ENCODE measurements around the gene HIVEP3. TPM values are rescaled to one million over a fixed set of nuclear protein-coding genes. Genes with fewer than 3 reads are reported as not detected.

HIVEP3 gene
- total RNA-seq, 3 donors from 2014 or later: 4.9 to 6.5 (median 6.1) TPM

- Histone ChIP-seq H3K36me3 (ENCODE audit: low read depth) (no peaks in the 10 kb centered on the region), H3K4me1 (ENCODE audit: low read depth) (no peaks in the 10 kb centered on the region), H3K9me3 (no peaks in the 10 kb centered on the region), H3K4me3 (no peak overlapping the region)
- no peak for TF ChIP-seq CTCF (IDR thresholded peaks at IDR 0.05)
- ATAC-seq (no peak), DNase-seq (no peak)
- intact Hi-C loops (cut with DNase I, micrococcal nuclease): no loop called here
These were observed 239.2 kb downstream of the HIVEP3 start for GRCh38 chr1:41679531-41679930.

GRCh38 chr1:41678111-41678878 is 240.4 kb downstream of the HIVEP3 start:
- ATAC-seq (peak; percentile 37), DNase-seq (no peak)
- no peak for TF ChIP-seq CTCF (IDR thresholded peaks at IDR 0.05)
- intact Hi-C loops (cut with DNase I, micrococcal nuclease): no loop called here
- H3K9me3 ChIP-seq: no peaks in the 10 kb centered on the region
- H3K4me3 ChIP-seq: no peak overlapping the region
- H3K36me3 ChIP-seq (ENCODE audit: low read depth): no peaks in the 10 kb centered on the region
- peaks cover 2% of the 10 kb centered on the region for H3K4me1 ChIP-seq (ENCODE audit: low read depth)

GRCh38 chr1:41677620-41678019 is 241.1 kb downstream of the HIVEP3 start:
- intact Hi-C loops (cut with DNase I, micrococcal nuclease): no loop called here
- TF ChIP-seq CTCF (IDR thresholded peaks at IDR 0.05): no peak
- Histone ChIP-seq H3K4me1 (ENCODE audit: low read depth) (peaks cover 3% of the 10 kb centered on the region), H3K4me3 (no peak overlapping the region), H3K9me3 (no peaks in the 10 kb centered on the region), H3K36me3 (ENCODE audit: low read depth) (no peaks in the 10 kb centered on the region)
- DNase-seq (no peak), ATAC-seq (no peak)

- intact Hi-C loops (cut with DNase I, micrococcal nuclease): no loop called here
- Histone ChIP-seq H3K4me1 (ENCODE audit: low read depth) (peaks cover 3% of the 10 kb centered on the region), H3K9me3 (no peaks in the 10 kb centered on the region), H3K36me3 (ENCODE audit: low read depth) (no peaks in the 10 kb centered on the region), H3K4me3 (no peak overlapping the region)
- no peak for DNase-seq
- ATAC-seq: no peak
- TF ChIP-seq CTCF (IDR thresholded peaks at IDR 0.05): no peak
These were observed 243.3 kb downstream of the HIVEP3 start for GRCh38 chr1:41675401-41675800.

- Histone ChIP-seq H3K4me1 (ENCODE audit: low read depth) (peaks cover 3% of the 10 kb centered on the region), H3K4me3 (no peak overlapping the region), H3K9me3 (no peaks in the 10 kb centered on the region), H3K36me3 (ENCODE audit: low read depth) (no peaks in the 10 kb centered on the region)
- TF ChIP-seq CTCF (IDR thresholded peaks at IDR 0.05): no peak
- intact Hi-C loops (cut with DNase I, micrococcal nuclease): no loop called here
- DNase-seq (no peak), ATAC-seq (no peak)
These were observed 244.2 kb downstream of the HIVEP3 start for GRCh38 chr1:41674522-41674921.

Measured in mucosa of descending colon (tissue), 3 donors.